Umbilical cord (tissue), 2 donors: Measurements from ENCODE around the gene KRT73. TPM values are rescaled to one million over a fixed set of nuclear protein-coding genes. Genes with fewer than 3 reads are reported as not detected.

Experiments
- DNase-seq: peaks from one replicate; pipeline ENCODE4 v3.0.0-alpha.2; 2015; ENCODE audit warnings: low spot score
- total RNA-seq: library from RNA; depleted of rRNA; stranded (reverse); fragments of >200 nt; gene quantifications from one replicate; pipeline ENCODE4 v1.2.3, GENCODE V29; 2014; ENCODE audit warnings: low replicate concordance; ENCODE audit not compliant: insufficient read depth

KRT73 gene
- total RNA-seq, 1 donor from 2014 or later: not detected

DNA sequence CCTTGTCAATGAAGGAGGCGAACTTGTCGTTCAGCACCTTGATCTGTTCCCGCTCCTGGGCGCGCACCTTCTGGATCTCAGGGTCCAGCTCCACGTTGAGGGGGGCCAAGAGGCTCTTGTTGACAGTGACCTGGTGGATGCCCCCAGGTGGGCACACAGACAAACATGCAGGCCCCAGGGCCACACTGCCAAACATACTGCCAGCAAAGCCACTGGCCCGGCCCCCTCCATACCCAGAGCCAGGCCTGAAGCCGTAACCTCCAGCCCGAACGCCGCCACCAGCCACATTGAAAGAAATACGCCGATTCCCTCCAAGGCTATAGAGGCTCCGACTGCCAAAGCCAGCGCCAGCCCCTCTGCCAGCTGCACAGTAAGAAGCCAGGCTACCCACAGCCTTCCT is 45.1 kb downstream of the KRT73 start:
- DNase-seq: no peak

DNA sequence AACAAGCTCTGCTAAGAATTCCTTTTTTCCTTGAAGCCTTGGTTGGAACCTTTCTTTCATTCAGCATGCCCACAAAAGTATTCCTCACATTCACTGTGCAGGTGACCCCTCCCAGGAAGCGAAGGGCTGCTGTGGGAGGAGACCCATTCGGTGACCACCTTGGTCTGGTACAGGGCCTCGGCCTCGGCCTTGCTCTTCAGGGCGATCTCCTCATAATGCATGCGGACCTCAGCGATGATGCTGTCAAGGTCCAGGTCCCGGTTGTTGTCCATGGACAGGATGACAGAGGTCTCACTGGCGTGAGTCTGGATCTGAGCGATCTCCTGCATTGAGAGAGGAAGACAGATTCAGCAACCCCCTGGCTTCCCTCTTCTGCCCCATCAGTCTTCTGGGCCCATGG is 47.8 kb downstream of the KRT73 start:
- DNase-seq: no peak

DNA sequence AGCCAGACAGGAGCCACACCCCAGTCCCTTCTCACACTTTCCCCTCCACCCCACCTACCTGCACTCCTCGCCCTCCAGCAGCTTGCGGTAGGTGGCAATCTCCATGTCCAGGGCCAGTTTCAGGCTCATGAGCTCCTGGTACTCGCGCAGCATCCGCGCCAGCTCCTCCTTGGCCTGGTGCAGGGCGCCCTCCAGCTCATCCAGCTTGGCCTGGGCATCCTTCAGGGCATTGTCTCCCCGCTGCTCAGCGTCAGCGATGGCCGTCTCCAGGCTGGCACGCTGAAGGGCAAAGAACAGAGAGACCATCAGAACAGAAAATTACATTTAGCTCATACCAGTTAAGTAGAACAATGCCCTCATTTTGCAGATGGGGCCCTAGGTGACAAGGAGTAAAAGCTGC is 50.2 kb downstream of the KRT73 start:
- no peak for DNase-seq

DNA sequence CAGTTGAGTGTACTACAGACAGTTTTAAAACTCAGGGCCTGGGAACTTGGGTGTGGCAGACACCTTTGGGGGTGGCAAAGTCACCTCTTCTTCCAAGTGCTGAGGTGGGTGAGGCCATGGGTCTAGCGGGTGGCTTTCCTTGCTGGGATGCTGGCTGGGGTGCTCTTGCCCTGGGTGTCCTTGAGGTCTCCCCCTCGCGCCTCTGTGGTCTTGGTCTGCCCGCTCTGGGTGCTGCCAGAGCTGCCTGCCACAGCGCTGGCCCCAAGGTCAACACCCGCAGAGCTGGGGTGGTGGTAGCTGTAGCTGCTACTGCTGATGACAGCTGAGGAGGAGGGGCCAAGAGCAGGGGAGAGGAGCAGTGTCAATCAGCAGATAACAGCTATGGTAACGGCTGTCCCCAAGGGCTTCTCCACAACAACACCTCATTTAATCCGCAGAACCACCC is 51.5 kb downstream of the KRT73 start:
- DNase-seq: no peak

DNA sequence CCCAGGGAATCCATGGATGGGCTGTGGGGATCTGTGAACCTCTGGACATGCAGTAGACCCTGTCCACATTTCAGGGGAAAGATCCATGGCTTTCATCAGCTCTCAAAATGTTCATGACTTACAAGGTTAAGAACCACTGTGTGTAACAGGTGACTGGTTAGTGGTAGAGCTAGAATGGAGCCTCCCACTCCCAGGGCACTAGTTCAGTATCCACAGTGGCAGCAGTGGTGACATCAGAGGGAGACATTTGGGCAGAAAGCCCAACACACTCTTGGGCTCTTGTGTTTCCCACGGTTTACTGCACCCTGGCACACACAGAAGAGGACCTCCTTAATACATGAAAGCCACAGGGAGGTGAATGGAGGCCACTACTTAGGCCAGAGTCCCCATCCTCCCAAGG is 53.8 kb downstream of the KRT73 start:
- no peak for DNase-seq

DNA sequence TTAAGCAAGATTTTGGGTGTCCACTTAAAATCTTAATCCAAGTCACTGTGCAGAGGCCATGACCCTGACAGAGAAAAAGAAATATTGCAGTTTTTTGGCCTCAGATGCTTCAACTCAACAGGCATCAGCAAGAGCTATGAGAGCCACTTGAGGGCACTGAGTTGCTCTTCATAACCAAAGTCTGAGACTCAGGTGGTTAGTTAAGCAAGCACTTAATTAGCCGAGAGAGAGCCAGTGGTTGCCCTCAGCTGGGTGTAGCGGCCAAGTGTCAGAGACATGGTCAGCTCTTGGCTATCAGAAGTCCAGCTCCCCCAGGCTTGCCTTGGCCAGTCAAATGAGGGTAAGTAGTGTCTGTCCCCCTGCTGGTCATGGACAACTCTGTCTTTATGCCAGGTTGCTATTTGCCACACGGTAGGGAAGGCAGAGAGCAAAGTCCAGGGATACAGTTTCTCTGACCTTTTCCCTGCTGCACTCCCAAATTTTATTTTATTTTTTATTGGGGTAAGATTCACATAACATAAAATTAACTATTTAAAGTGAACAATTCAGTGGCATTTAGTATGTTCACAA is 56.4 kb downstream of the KRT73 start:
- no peak for DNase-seq

DNA sequence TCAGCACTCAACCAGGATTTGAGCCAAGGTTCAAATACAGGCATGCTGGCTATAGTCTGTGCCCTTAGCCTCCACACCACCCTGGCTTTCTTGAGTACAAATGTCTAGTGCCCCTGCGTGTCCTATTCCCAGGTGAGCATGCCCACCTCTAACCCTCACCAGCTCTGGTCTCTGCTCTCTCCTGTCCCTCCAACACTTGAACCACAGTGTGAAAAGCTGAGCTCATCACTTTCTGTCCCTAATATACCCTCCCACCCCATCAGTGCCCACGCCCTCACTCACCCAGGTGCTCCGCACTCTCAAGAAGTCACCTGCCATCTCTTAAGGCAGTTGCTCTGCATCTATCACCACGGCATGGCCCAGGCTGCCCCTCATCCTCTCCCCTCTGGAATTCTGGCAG is 58.4 kb downstream of the KRT73 start:
- DNase-seq: no peak

DNA sequence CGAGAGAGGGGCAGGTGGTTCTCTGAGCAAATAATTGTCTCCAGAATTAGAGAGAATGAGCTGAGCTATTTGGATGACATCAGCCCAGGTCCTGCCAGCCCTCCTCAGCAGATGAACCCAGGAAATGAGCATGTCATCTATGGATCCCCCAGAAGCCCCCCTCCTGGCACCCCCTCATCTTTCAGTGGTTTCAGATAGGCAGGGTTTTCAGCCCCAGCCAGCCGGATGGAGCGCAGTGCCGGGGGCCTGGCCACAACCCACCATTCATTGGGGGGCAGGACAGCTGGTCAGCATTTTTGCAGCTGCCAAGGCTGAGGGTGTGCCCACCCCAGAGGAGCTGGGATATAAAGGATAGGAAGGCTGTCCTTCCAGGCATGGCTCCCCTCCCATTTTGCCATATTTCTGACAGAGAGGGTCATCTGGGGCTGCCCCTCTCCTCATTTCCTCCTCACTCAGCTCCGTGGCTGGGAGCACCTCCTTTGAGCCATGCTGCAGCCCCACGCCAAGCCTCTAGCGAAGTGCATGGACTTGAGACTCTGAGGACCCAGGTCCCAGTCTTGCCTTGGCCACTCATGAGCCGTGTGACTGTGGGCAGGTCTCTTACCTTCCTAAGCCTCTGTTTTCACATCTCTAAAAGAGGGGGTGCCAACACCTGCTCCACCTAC is 59.4 kb downstream of the KRT73 start:
- no peak for DNase-seq

Other genes starting within 250 kb of the KRT73 start
- 2.2 TPM for gene KRT84, start 232.9 kb downstream of the KRT73 start, total RNA-seq
- gene KRT82, start 212.2 kb downstream of the KRT73 start, total RNA-seq: 1.7 TPM
- gene KRT75, start 184.2 kb downstream of the KRT73 start, total RNA-seq: not detected
- gene KRT6B, start 166.4 kb downstream of the KRT73 start, total RNA-seq: 8.2 TPM
- gene KRT6C, start 144.8 kb downstream of the KRT73 start, total RNA-seq: 2.6 TPM
- 701 TPM for gene KRT6A, start 125.3 kb downstream of the KRT73 start, total RNA-seq
- 446 TPM for gene KRT5, start 98.2 kb downstream of the KRT73 start, total RNA-seq
- gene KRT71, start 65.4 kb downstream of the KRT73 start, total RNA-seq: not detected
- gene KRT74, start 44.7 kb downstream of the KRT73 start, total RNA-seq: 3.4 TPM
- gene KRT72, start 17.1 kb downstream of the KRT73 start, total RNA-seq: 1.2 TPM
- 0.48 TPM for gene KRT2, start 33.7 kb upstream of the KRT73 start, total RNA-seq
- gene KRT1, start 61.8 kb upstream of the KRT73 start, total RNA-seq: 4.1 TPM
- 0.96 TPM for gene KRT77, start 85.0 kb upstream of the KRT73 start, total RNA-seq
- gene KRT76, start 158.8 kb upstream of the KRT73 start, total RNA-seq: 2.2 TPM
- not detected for gene KRT3, start 177.6 kb upstream of the KRT73 start, total RNA-seq
- 77.5 TPM for gene KRT4, start 195.6 kb upstream of the KRT73 start, total RNA-seq
- gene KRT79, start 215.8 kb upstream of the KRT73 start, total RNA-seq: not detected
- gene KRT78, start 230.4 kb upstream of the KRT73 start, total RNA-seq: 8.7 TPM